HepG2 (cell line): Measurements from ENCODE around the gene SETD3. TPM values are rescaled to one million over a fixed set of nuclear protein-coding genes. Genes with fewer than 3 reads are reported as not detected.

ENCODE experiments used
- ATAC-seq: fragments of 200-7000 bp; cut with Tn5 transposase; 3 replicates; pipeline ENCODE4 v1.9.1; 2020; ENCODE audit warnings: mild to moderate bottlenecking, moderate library complexity
- BruUV-seq: library from RNA; stranded (reverse); fragments of 400-500 nt; replicated peaks from 2 replicates; lab custom pipeline; 2021; lab: Mats Ljungman, UMichigan
- CTCF ChIA-PET: fragments of 300-600 bp; formaldehyde crosslinking; extraction: SDS; loops from one replicate; lab custom pipeline; 2021; ENCODE audit warnings: low total read pairs, inconsistent platforms, low intra/inter-chr PET ratio; lab: Yijun Ruan, JAX
- POLR2A ChIA-PET: fragments of 350-600 bp; sonication (Branson Sonifier 250); formaldehyde crosslinking; loops from one replicate; lab custom pipeline; 2020; ENCODE audit warnings: antibody characterized with exemption, inconsistent platforms; lab: Yijun Ruan, JAX
- DNase-seq: peaks from one replicate; pipeline ENCODE4 v3.0.0-alpha.2; 2015; ENCODE audit warnings: low spot score
- FAIRE-seq: peaks from 3 replicates; lab custom pipeline; 2011; peaks lifted over from hg19 to GRCh38; lab: Jason Lieb, UNC
- H2AFZ ChIP-seq: one replicate; pipeline ENCODE4 v1.6.1; 2011; ENCODE audit warnings: low read length, inconsistent platforms
- H3K27ac ChIP-seq: fragments of 300-600 bp; 3 replicates; pipeline ENCODE4 v1.8.0; 2011; ENCODE audit warnings: mixed run types, mild to moderate bottlenecking, mixed read lengths, low read length, inconsistent platforms; ENCODE audit not compliant: insufficient read depth; ENCODE audit errors: extremely low read length
- H3K27me3 ChIP-seq, 2 experiments: fragments of 200-600 bp in 1 of 2; 2 replicates in 1 of 2; 3 replicates in 1 of 2; pipeline versions ENCODE4 v1.6.0 to v1.8.0; 2011; ENCODE audit warnings: low read length in 2 of 2, mild to moderate bottlenecking in 2 of 2, moderate library complexity in 2 of 2, inconsistent platforms in 1 of 2; ENCODE audit not compliant: insufficient read depth in 2 of 2, control insufficient read depth in 1 of 2
- H3K36me3 ChIP-seq, 2 experiments: fragments of 200-600 bp in 1 of 2; replicated peaks in 1 of 2; 2 replicates in 1 of 2; 3 replicates in 1 of 2; pipeline versions ENCODE4 v1.5.1 to v1.8.0; 2011; ENCODE audit warnings: low read length in 2 of 2, inconsistent platforms in 1 of 2; ENCODE audit not compliant: insufficient read depth in 2 of 2, control insufficient read depth in 1 of 2
- H3K4me1 ChIP-seq: 2 replicates; pipeline ENCODE4 v1.5.1; 2012; ENCODE audit warnings: low read length, inconsistent platforms; ENCODE audit not compliant: insufficient read depth
- H3K4me2 ChIP-seq: 2 replicates; pipeline ENCODE4 v1.6.0; 2011; ENCODE audit warnings: low read depth, low read length, inconsistent platforms
- H3K4me3 ChIP-seq, 3 experiments: fragments of 200-600 bp in 1 of 3; sonication (generic), shearing (Covaris generic) in 1 of 3; replicated peaks in 1 of 3; 2 replicates each; pipeline ENCODE4 v1.5.1; 2011 to 2016; ENCODE audit warnings: low read length in 3 of 3, inconsistent platforms in 2 of 3, low read depth in 2 of 3, mild to moderate bottlenecking in 2 of 3, control low read depth in 1 of 3, mixed read lengths in 1 of 3; ENCODE audit not compliant: insufficient read depth in 1 of 3
- H3K79me2 ChIP-seq: one replicate; pipeline ENCODE4 v1.6.1; 2011; ENCODE audit warnings: low read length, inconsistent platforms; ENCODE audit not compliant: insufficient read depth
- H3K9ac ChIP-seq: 2 replicates; pipeline ENCODE4 v1.6.0; 2011; ENCODE audit warnings: mild to moderate bottlenecking, low read depth, low read length, inconsistent platforms; ENCODE audit not compliant: insufficient read depth
- H3K9me3 ChIP-seq: 2 replicates; pipeline ENCODE4 v1.5.1; 2012; ENCODE audit warnings: mild to moderate bottlenecking, low read length
- H4K20me1 ChIP-seq: 2 replicates; pipeline ENCODE4 v1.6.0; 2011; ENCODE audit warnings: inconsistent platforms, mild to moderate bottlenecking, low read length, moderate library complexity; ENCODE audit not compliant: insufficient read depth
- ESRRA ChIP-seq: sonication (generic); formaldehyde crosslinking; IDR thresholded peaks from 2 replicates; pipeline ENCODE4 v1.5.1; 2020; ENCODE audit warnings: mild to moderate bottlenecking, low read depth, missing genetic modification reagents
- HMG20A ChIP-seq: IDR thresholded peaks from 2 replicates; pipeline ENCODE4 v1.6.1; 2016; ENCODE audit warnings: borderline replicate concordance
- MBD4 ChIP-seq: IDR thresholded peaks from 2 replicates; pipeline ENCODE4 v1.6.1; 2012; ENCODE audit warnings: low read length, inconsistent platforms, borderline replicate concordance
- MEIS2 ChIP-seq: sonication (generic); formaldehyde crosslinking; IDR thresholded peaks from 2 replicates; pipeline ENCODE4 v1.9.0; 2021; ENCODE audit warnings: mild to moderate bottlenecking, missing genetic modification reagents
- STAG1 ChIP-seq: sonication (generic); formaldehyde crosslinking; IDR thresholded peaks from 2 replicates; pipeline ENCODE4 v1.4.0; 2020; ENCODE audit warnings: missing genetic modification reagents
- TOE1 ChIP-seq: sonication (generic); formaldehyde crosslinking; IDR thresholded peaks from 2 replicates; pipeline ENCODE4 v1.4.0; 2020; ENCODE audit warnings: mild to moderate bottlenecking, missing genetic modification reagents
- ZNF121 ChIP-seq: sonication (generic); formaldehyde crosslinking; IDR thresholded peaks from 2 replicates; pipeline ENCODE4 v1.5.0; 2020; ENCODE audit warnings: mild to moderate bottlenecking, missing genetic modification reagents
- ZNF331 ChIP-seq: sonication (generic); formaldehyde crosslinking; IDR thresholded peaks from 2 replicates; pipeline ENCODE4 v1.4.0; 2020; ENCODE audit warnings: missing genetic modification reagents
- ZNF703 ChIP-seq: sonication (generic); formaldehyde crosslinking; IDR thresholded peaks from 2 replicates; pipeline ENCODE4 v1.5.1; 2020; ENCODE audit warnings: missing genetic modification reagents, mild to moderate bottlenecking, moderate library complexity, borderline replicate concordance
- ZNF883 ChIP-seq: sonication (generic); formaldehyde crosslinking; IDR thresholded peaks from 2 replicates; pipeline ENCODE4 v1.5.1; 2020; ENCODE audit warnings: mild to moderate bottlenecking, missing genetic modification reagents; ENCODE audit errors: not compliant biosample characterization
- ZSCAN20 ChIP-seq: sonication (generic); formaldehyde crosslinking; IDR thresholded peaks from 2 replicates; pipeline ENCODE4 v1.4.0; 2020; ENCODE audit warnings: missing genetic modification reagents, mild to moderate bottlenecking, borderline replicate concordance
- WGBS: methylation state at CpG from one replicate; pipeline ENCODE4 v1.1.6; 2017; ENCODE audit warnings: low lambda C conversion rate; 5-methylcytosine and 5-hydroxymethylcytosine counted together
- in situ Hi-C: cut with HindIII; loops from 2 replicates; pipeline ENCODE4 v1.10.0; 2017; ENCODE audit warnings: low pct_unique_long_range_greater_than_20kb; ENCODE audit not compliant: extremely low pct_ligation_motif_present
- intact Hi-C: fragments of 100-400 bp; cut with micrococcal nuclease; formaldehyde crosslinking; loops from one replicate; pipeline ENCODE4 v1.10.0; 2022; ENCODE audit not compliant: unreplicated experiment
- polyA plus RNA-seq, 8 experiments: library from polyadenylated mRNA; depleted of rRNA in 3 of 8; stranded (reverse) in 7 of 8; unstranded in 1 of 8; fragments of >200 nt; fragmentation: Illumina TruSeq in 4 of 8; extraction: Trizol in 4 of 8; gene quantifications; 2 replicates each; pipeline versions ENCODE4 v1.2.1 to v1.2.3, GENCODE V29; 2011 to 2016; ENCODE audit warnings: low read depth in 4 of 8, missing spikeins in 1 of 8, mixed read lengths in 1 of 8; ENCODE audit not compliant: insufficient read depth in 1 of 8
- total RNA-seq, 5 experiments: library from RNA; depleted of rRNA; stranded (reverse); fragments of >200 nt; fragmentation: Illumina TruSeq; extraction: Trizol; gene quantifications; 2 replicates each; pipeline ENCODE4 v1.2.3, GENCODE V29; 2016; ENCODE audit warnings: low read depth in 1 of 5
- TF ChIP-seq, protein P1 (sequence below): sonication (generic); formaldehyde crosslinking; IDR thresholded peaks from 2 replicates; pipeline ENCODE4 v1.8.1; 2022; ENCODE audit warnings: low read depth, mild to moderate bottlenecking, missing genetic modification reagents

The SETD3 gene
- total and polyA plus RNA-seq, 2 of the 13 experiments (the other 11 are each of a cell fraction or from before 2014, with no cell fraction given), result 30.3 to 67.1 TPM

DNA sequence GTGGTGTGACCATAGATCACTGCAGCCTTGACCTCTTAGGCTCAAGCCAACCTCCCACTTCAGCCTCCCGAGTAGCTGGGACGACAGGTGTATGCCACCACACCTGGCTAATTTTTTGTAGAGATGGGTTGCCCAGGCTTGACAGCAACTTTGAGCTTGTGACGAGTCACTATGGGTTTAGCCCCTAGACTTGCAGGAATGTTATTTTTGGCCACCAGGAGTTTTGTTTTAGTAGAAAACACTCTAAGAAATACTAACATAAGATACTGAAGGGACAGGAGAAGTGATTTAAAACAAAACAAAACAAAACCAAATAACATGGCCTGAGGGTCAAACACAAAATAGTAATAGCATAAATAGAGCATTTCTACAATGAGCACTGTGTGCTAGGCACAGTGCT lies 26.4 kb downstream of the SETD3 start:
- ChIA-PET CTCF (no interaction called here), POLR2A (no interaction called here)
- H3K27me3 ChIP-seq, result no peaks in the 10 kb centered on the region
- H3K9ac ChIP-seq, result no peak overlapping the region
- H3K27ac ChIP-seq, result no peak overlapping the region
- peaks cover 10 to 38% of the 10 kb centered on the region in 2 experiments for H3K36me3 ChIP-seq
- H3K9me3 ChIP-seq, result no peaks in the 10 kb centered on the region
- intact Hi-C loops (no loop called here), in situ Hi-C loops (no loop called here)
- H3K4me1 ChIP-seq, result peaks cover 7% of the 10 kb centered on the region; the same call in 1 of the 2 replicates
- no peak for FAIRE-seq
- no peaks in the 10 kb centered on the region for H4K20me1 ChIP-seq
- no peak overlapping the region for H3K4me2 ChIP-seq
- no peak for ATAC-seq
- WGBS, result 100% methylated on average over 3 of the region's 3 CpGs
- no peak overlapping the region for H2AFZ ChIP-seq
- no peak overlapping the region for H3K4me3 ChIP-seq
- no TSS peak for BruUV-seq
- no peak for TF ChIP-seq ZSCAN20 (CRISPR knock-in tag)
- TF ChIP-seq ZNF121 (CRISPR knock-in tag), result 0 out of 2 replicates have a peak, but pooled peaks have one; percentile 14
- TF ChIP-seq, protein P1, sequence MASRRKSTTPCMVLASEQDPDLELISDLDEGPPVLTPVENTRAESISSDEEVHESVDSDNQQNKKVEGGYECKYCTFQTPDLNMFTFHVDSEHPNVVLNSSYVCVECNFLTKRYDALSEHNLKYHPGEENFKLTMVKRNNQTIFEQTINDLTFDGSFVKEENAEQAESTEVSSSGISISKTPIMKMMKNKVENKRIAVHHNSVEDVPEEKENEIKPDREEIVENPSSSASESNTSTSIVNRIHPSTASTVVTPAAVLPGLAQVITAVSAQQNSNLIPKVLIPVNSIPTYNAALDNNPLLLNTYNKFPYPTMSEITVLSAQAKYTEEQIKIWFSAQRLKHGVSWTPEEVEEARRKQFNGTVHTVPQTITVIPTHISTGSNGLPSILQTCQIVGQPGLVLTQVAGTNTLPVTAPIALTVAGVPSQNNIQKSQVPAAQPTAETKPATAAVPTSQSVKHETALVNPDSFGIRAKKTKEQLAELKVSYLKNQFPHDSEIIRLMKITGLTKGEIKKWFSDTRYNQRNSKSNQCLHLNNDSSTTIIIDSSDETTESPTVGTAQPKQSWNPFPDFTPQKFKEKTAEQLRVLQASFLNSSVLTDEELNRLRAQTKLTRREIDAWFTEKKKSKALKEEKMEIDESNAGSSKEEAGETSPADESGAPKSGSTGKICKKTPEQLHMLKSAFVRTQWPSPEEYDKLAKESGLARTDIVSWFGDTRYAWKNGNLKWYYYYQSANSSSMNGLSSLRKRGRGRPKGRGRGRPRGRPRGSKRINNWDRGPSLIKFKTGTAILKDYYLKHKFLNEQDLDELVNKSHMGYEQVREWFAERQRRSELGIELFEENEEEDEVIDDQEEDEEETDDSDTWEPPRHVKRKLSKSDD, result no peak
- TF ChIP-seq ZNF331 (CRISPR knock-in tag), result no peak
- no peak for TF ChIP-seq ESRRA (CRISPR knock-in tag)
- DNase-seq, result no peak
- no peaks in the 10 kb centered on the region for H3K79me2 ChIP-seq

DNA sequence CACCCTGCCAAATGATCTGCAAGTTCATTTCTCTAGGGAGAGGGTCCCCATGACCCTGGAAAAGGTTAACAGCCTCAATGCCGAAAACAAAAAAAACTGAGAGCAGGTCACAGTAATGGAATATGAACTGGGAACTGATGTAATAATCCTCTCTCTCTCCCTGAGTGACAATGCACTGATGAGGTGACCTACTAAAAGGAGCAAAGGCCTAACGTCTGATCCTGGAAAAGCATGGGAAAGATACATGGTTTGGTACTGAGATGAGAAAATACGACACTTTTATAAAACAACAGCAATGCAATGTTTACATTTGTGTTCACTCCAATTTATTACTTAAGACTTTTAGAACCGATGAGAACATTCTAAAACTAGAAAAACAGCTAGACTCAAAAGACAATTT lies 27.7 kb downstream of the SETD3 start:
- Histone ChIP-seq H2AFZ (no peak overlapping the region), H3K4me3 (no peak overlapping the region), H3K79me2 (no peaks in the 10 kb centered on the region), H3K4me1 (peaks cover 7% of the 10 kb centered on the region; the same call in 1 of the 2 replicates), H3K4me2 (no peak overlapping the region), H4K20me1 (no peaks in the 10 kb centered on the region), H3K9me3 (no peaks in the 10 kb centered on the region), H3K36me3 (peaks cover 13 to 43% of the 10 kb centered on the region in 2 experiments), H3K27ac (no peak overlapping the region), H3K9ac (no peak overlapping the region), H3K27me3 (no peaks in the 10 kb centered on the region)
- 95% methylated on average over 4 of the region's 4 CpGs for WGBS
- ChIA-PET CTCF (no interaction called here), POLR2A (no interaction called here)
- FAIRE-seq (no peak), DNase-seq (no peak), ATAC-seq (no peak)
- intact Hi-C loops, result no loop called here
- BruUV-seq, result no TSS peak
- no peak for TF ChIP-seq ZNF883 (CRISPR knock-in tag)
- no peak for TF ChIP-seq HMG20A (CRISPR knock-in tag)
- no peak for TF ChIP-seq TOE1 (CRISPR knock-in tag)
- no peak for TF ChIP-seq MBD4
- no peak for TF ChIP-seq ZNF703
- TF ChIP-seq STAG1 (CRISPR knock-in tag), result no peak
- TF ChIP-seq MEIS2 (CRISPR knock-in tag), result no peak
- in situ Hi-C loops, result no loop called here
